Stimulated activated CD8-positive, alpha-beta memory T cell treated with anti-CD3 and anti-CD28 coated beads, Interleukin-12 subunit alpha, Interleukin-12 subunit beta, amount 100 ng/mL, for 24 hours (primary cell): ENCODE measurements around the gene PTTG2.
"Not testable (repeated sequence)": the region's sequence is repeated elsewhere in the genome, so short reads cannot be mapped to it uniquely, and the experiment has no call there.

ENCODE experiments used
- DNase-seq: peaks from one replicate; pipeline ENCODE4 v3.0.0-alpha.2; 2020; ENCODE audit errors: extremely low read depth

Gene PTTG2

DNA sequence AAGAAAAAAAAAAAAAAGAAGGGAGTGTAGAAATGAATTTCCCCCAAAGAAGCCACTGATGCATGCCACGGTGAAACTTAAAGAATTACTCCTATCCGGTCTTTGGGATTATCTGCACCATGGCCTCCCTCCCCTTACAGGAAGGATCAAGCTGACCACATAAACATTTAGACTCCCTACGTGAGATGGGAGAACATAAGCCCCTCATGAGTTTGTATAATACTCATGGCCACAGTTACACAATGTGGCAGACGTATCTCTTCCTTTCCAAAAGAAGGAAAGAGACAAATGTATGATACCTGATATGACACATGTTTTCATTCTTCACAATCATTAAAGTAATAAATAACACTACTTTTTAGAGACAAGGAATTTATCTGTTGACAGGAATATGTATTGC is 3.3 kb upstream of the PTTG2 start:
- DNase-seq: no peak

DNA sequence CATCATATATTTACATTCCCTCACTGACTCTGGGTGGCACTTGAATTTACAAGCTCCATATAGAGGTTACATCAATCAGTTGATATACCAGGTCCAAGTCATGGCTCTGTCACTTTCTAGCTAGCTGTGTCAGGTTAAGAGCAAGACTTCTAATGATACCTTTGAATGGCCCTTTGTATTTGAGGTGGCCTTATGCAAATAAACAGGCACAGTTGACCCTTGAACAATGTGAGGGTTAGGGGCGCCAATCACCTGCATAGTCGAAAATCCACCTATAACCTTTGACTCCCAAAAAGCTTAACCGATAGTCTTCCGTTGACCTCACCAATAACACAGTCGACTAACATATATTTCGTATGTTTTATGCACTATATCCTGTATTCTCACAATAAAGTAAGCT is 1.3 kb upstream of the PTTG2 start:
- no peak for DNase-seq

DNA sequence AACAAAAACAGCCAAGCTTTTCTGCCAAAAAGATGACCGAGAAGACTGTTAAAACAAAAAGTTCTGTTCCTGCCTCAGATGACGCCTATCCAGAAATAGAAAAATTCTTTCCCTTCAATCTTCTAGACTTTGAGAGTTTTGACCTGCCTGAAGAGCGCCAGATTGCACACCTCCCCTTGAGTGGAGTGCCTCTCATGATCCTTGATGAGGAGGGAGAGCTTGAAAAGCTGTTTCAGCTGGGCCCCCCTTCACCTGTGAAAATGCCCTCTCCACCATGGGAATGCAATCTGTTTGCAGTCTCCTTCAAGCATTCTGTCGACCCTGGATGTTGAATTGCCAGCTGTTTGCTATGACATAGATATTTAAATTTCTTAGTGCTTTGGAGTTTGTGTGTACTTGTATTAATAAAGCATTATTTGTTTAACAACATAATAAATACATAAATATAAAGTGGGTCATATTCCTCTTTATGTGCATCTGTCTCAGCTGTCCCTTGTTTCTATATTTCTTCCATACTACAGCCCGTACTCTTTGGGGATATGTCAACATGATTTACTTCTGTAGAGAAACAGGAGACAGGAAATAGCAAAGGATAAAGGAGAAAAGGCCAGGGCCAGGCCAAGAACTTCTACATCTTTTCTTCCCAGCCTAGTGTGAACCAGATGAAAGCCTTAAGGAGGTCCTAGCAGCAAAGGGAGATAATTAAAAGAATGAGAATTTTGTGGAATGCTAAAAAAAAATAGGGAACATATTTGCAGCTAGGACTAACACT is 667 bp downstream of the PTTG2 start:
- DNase-seq: no peak

DNA sequence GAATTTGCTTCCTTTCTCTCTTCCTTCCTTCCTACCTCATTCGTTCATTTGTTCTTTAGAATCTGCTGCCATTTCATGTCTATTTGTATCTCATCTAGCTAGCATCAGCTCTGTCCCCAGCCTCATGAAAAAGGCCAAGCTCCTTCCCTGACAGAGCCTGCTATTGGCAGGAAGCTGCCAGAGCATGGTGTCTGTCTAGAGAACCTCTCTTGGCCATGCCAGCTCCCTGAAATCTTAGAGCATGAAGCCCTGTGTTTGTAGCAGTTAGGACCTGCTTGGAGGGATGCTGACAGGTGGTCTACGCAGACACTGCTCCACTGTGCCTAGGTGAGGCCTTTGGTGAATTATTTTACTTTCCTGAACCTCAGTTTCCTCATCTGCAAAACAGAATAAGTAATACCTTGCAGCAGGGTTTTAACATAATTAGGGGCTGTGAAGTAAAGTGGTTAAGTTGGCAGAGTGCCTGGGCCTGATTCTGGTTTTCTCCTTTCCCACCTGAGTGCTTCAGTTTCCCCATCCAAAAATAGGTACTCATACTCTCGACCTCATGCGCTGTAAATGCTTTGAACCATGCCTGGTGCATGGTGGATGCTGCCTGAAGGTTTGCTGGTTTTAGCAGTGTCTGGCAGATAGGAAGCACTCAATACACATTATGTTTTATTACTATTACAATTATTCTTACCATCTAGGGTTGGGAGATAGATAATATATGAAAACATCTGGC is 4.7 kb downstream of the PTTG2 start:
- no peak for DNase-seq

DNA sequence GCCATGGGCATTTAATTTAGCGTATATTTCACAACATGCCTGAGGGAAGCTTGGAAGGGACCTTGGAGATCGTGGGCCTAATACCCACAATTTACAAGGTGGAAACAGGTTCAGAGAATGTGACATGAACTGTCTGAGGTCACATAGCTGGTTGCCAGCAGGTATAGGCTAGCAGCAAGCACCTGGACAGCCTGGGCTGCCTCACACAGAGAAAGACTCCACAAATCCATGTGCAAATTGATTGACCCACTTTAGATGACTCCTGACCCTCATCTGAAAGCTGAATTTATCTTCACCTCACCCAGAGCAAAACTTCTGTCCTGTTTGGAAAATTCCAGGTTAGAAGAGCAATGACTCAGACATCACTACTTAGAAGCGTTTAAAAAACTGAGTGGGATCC is 5.8 kb downstream of the PTTG2 start:
- no peak for DNase-seq

DNA sequence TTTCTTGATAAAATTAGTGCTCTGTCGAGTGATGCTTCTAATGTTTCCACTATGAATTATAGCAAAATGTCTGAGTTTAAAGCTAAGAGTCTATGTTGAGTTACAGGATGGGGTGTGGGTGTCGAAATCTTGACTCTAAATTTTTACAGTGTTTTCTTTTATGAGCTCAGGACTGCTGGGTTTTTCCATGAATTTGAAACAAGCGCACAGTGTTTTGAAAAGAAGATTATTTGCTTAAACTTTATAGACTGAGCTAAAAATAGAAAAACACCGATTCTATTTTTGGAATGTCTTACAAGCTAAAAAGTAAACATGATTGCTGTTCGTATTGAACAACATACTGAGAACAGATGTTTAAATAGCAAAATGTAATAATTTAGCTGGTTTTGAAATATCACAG is 7.5 kb downstream of the PTTG2 start:
- no peak for DNase-seq

DNA sequence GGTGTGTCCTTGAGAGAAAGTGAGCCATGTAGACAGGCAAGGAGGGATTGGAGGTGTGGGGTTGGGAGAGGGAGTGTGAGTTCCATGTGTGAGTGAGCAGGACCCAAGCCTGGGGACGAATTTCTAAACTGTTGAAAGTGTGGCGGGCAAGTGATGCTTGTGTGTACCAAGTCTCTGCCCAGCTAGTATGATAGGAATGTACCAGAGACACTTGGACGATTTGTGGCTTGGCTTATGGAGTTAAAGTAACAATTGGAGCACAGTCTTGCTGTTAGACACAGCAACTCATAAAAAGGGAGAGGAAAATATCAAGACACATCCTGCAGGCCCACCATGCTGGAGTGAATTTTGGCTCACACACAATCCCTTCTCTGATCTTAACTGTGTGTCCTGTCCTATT is 8.5 kb downstream of the PTTG2 start:
- no peak for DNase-seq

DNA sequence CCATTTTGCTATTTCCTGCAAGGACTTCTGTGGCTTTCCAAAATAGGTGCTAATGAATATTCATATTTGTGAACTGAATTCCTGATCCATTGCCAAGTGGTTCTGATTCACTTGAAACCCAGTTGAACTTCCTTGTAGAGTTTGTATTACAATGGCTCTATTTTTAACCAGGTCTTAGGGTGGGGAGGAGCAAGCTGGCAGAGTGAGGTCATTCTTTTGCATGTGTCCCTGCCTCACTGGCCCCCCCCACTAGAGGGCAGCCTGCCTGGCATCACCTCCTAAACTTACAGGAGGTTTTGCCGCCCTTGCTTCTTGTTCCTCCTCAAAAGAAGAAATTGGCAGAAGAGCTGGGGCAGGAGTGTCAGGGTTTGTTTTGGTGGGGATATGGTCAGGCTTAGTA is 10.5 kb downstream of the PTTG2 start:
- DNase-seq: no peak

DNA sequence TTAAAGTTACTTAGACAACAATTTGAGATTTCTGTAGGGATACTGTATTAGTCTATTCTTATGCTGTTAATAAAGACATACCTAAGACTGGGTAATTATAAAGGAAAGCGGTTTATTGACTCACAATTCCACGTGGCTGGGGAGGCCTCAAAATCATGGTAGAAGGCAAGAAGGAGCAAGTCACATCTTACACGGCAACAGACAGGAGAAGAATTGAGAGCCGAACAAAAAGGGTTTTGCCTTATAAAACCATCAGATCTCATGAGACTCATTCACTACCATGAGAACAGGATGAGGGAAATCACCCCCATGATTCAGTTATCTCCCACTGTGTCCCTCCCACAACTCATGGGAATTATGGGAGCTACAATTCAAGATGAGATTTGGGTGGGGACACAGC is 11.0 kb downstream of the PTTG2 start:
- no peak for DNase-seq

DNA sequence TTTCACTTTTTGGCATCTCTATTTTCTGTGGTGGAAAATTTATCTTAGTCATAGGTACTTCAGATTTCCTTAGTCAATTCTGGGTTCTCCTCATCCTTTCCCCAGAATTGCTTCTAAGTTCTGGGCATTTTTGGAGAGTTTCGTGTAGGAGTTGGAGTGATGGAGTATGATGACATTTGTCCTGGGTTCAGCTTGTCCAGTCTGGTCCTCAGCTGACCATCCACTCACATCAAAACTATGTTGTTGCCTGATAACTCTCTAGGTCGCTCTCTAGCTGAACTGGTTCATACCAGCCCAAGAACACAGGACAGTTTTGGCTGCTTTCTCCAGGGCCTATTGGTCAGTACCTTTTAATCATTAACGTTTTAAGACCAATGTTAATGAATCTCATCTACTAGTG is 13.2 kb downstream of the PTTG2 start:
- no peak for DNase-seq

DNA sequence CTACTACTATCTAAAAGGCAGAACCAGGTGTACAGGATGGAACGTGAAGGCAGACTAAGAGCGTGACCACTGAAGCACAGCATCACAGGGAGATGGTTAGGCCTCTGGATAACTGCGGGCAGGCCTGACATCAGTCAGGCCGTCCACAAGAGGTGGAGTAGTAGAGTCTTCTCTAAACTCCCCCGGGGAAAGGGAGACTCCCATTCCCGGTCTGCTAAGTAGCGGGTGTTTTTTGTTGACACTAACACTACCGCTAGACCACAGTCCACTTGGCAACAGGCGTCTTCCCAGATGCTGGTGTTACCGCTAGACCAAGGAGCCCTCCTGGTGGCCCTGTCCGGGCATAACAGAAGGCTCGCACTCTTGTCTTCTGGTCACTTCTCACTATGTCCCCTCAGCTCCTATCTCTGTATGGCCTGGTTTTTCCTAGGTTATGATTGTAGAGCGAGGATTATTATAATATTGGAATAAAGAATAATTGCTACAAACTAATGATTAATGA is 15.2 kb downstream of the PTTG2 start:
- DNase-seq: not testable (repeated sequence)

DNA sequence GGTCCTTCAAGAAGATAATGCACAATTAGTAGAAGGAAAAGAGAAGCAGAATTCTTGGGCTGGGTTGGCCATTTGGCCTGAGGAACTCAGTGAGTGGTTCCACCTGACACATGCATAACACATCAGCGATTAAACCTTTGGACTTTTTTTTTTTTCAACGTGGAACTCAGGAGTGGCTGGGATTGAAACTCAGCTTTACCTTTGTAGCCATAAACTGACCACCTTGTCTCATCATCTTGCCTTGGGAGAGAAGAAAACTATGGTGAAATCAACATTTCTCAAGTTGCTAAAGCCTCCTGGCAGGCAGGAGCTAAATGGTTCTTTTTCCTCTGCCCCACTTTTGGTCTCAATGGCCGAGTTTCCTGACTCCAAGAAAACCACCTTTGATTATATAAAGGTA is 16.3 kb downstream of the PTTG2 start:
- DNase-seq: no peak

DNA sequence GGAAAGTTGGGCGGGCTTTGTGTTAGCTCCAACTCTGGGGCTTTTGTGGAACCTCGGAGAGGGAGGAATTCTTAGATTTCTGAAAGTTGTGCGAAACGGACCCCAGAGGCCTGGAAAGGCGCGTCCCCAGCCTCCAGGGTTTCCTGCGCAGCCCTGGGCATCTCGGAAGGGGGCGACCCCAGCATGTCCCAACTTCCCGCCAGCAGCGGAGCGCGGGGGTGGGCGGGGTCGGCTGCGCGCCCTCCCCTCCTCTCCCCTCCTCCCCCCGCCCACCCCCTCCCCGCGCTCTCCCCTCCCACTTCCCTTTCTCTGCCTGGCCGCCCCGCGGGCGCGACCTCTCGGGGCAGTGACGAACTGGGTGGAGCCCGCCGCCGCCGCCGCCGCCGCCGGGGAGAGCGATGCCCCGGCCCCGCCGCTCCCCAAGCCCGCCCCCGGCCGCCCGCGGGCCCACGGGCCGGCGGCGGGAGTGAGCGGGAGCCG is 16.8 kb downstream of the PTTG2 start:
- peak; percentile 54 for DNase-seq

DNA sequence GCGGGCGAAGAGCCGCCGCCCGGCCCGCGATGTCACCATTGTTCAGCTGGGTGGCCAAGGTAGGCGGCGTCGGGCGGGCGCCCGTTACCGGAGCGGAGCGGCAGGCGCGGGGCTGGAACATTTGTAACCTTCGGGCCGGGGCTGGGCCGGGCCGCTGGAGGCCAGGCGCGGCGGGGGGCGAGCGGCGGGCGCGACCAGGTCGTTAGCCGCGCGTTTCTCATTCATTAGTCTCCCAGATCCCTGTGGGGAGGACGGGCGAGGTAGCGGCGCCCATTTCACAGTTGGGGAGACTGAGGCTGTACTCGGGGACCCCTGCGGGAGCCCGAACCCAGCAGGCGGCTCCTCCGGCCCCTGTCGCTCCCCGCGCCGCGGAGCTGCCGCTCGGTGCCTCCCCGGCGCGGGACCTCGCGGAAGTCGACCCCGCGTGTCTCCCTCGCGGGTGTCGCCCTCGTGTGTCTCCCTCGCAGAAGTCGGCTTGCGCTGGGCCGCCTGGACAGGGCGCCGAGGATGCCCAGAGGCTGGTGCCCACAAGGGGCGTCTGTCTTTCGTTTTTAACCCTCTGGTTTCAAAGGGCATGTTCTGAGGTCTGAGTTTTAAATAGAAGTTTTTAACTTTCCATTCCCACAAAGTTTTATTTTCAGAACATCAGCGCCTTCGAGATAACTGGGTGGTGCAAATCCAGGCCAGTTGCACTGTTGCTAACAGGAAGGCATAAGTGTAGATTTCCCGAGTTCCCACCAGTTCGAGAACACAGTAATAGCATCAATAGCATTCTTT is 17.5 kb downstream of the PTTG2 start:
- peak; percentile 26 for DNase-seq

DNA sequence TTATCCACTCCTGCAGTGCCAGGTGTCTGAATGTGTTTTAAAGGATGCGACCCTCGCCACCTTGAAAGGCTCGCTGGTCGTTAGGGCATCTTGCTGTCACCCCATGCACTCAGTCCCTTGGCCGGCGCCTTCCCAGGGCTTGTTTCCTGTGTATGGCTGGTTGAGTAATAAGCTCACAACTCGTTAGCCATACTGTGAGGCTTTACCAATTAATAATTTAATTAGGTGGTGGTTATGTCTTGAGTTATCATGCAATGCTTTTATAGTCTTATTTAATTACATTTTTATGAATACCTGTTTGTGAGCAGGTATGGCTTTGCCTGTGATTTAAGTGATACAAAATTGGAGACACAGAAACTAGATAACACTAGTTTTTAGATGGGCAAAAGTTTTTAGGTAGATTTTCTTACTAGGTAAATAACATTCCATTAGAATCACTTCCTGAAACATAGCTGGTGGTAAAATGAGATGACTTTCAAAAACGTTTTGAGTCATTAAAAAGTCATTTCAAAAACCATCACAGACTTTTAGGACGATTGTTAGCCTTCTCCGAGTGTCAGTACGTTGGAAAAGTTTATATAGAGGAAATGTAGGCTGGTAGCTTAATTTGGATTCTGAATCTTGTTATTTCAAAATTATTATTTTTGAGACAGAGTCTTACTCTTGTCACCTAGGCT is 18.2 kb downstream of the PTTG2 start:
- no peak for DNase-seq

DNA sequence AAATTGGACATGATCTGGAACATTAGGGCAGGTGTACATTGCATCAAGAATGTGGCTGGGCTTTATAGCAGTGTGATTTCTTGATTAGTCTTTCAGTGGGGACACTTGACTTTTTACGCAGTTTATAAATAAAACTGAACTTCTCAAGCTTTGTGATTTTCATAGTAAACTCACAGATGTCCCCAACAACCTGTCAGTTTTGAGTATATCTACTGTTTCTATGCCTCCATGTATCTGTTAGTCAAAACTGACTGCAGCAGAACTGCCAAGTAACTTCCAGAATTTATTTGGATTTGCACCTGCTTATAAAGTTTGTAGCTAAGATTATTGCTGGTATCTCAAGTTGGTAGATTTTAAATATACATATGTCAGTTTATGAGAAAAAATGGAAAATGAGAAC is 20.0 kb downstream of the PTTG2 start:
- no peak for DNase-seq

DNA sequence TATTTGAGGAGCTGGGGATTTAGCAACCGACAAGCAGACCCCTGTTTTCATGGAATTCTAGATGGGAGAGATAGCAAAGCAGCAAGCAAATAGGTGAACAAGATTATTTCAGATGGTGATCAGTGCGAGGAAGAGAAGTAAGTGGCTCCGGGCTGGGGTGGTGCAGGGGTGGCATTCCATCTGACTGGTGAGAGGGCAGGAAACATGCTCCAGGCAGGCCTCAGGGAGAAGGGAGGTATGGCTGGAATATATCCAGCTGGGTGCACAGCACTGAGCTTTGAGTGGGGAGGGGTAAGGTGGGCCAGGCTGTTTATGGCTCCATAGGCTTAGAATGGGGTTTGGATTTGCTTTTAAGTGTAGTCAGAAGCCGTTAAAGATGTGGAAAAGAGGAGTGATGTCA is 21.2 kb downstream of the PTTG2 start:
- DNase-seq: no peak

DNA sequence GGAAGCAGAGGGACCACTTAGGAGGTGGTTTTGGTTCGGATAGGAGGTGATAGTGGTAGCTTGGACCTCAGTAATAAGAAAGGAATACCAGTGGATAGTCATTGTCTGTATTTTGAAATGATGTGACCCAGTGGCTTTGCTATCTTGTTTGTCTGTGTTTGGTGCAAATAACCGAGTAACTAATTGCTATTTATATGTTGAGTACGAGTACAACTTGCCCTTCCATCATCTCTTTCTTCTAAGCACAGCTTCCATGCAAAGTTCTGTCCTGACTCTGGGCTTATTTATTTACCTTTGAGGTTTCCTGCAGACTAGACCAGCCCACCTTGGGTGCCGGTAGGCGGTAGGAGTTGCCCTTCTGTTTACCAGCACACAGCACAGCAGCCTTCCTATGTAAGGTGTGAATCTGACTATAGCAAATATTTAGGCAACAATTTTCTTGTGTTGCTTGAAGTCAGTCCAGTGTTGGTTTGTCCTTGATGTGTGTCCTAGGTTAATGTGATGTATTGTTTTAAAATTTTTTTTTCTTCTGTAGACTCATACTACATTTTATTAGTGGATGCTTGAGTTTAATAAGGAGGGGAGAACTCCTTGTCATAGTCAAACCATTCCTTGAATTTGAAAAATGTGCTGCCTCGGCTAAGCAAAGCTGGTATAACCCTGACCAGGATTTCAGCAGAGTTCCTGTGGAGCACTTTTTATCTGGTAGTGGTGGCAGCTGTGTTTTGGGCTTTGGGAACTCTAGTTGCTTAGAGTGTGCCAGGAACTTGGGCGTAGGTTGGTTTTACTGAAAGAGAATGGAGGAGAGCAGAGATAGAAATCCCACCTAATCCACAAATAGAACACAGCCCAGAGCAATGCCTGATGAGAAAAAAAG is 21.9 kb downstream of the PTTG2 start:
- no peak for DNase-seq

DNA sequence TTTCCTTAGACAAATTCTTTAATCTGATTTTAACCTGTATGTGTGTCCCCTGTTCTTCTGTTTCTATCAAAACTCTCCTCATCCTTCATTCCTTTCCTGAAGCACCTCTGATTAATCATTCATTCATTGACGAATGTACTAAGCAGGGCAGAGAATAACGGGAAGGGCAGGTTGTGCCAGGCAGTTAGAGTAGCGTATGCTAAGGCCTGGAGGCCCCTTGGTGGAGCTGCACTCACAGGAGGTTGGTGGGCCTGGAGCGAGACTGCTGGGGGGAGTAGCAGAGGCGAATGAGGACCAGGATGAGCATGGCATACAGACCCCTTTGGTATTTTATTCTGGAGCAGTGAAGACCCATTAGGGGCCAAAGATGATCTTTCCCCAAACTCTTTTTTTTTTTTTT is 22.5 kb downstream of the PTTG2 start:
- no peak for DNase-seq

DNA sequence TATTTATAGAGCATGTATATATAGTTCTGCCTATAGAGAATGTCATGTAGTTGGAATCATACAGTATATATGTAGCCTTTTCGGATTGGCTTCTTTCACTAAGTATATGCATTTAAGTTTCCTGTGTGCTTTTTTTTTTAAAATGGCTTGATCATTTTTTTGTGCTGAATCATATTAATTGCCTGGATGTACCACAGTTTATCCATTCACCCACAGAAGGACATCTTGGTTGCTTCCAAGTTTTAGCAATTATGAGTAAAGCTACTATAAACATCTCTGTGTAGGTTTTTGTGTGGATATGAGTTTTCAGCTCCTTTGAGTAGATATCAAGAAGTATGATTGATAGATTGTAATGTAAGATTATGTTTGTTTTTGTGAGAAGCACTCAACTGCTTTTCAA is 23.8 kb downstream of the PTTG2 start:
- no peak for DNase-seq

DNA sequence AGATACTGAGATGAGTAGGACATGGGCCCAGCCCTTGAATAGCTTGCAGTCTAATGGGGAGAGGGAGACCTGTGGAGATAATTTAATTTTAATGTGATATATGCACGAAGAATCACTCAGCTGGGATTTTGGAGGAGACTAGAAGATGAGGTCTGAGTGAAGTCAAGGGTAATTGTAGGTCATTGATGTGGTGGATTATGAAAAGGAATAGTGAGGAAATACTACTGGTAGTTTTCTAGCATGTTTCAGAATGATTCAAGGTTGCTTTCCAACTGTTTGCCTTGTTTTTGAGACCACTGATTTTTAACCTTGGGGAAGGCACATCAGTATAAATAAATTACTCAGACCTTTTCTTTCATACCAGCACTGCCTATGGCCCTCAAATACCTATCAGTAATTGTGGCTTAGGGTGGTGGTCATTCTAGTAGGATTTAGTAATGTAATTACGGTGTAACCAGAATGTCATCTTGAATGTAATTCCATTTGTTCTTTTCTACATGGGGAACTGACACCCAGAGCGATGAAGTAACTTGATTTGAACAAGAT is 25.6 kb downstream of the PTTG2 start:
- DNase-seq: no peak
